Type B pancreatic cell (in vitro differentiated cells): ENCODE data around the gene CEP95. TPM values are rescaled to one million over a fixed set of nuclear protein-coding genes. Genes with fewer than 3 reads are reported as not detected.

Experiments
- DNase-seq: peaks from one replicate; pipeline ENCODE4 v3.0.0; 2021; ENCODE audit warnings: mixed read lengths; ENCODE audit not compliant: unreplicated experiment; ENCODE audit errors: extremely low spot score
- H3K27ac Mint-ChIP-seq: 2 replicates; pipeline ENCODE4 v1.8.0; 2021; ENCODE audit warnings: mild to moderate bottlenecking, mixed read lengths
- H3K27me3 Mint-ChIP-seq: 2 replicates; pipeline ENCODE4 v1.8.0; 2021; ENCODE audit warnings: mixed read lengths
- H3K36me3 Mint-ChIP-seq: 2 replicates; pipeline ENCODE4 v1.8.0; 2021; ENCODE audit warnings: mixed read lengths
- H3K4me1 Mint-ChIP-seq: one replicate; pipeline ENCODE4 v1.8.0; 2021; ENCODE audit warnings: mixed read lengths; ENCODE audit not compliant: unreplicated experiment
- H3K4me3 Mint-ChIP-seq: 2 replicates; pipeline ENCODE4 v1.8.0; 2021; ENCODE audit warnings: mild to moderate bottlenecking, mixed read lengths
- H3K9me3 Mint-ChIP-seq: 2 replicates; pipeline ENCODE4 v1.8.0; 2021; ENCODE audit warnings: mixed read lengths
- total RNA-seq: library from RNA; stranded (reverse); gene quantifications from 2 replicates; pipeline ENCODE4 v1.2.1, GENCODE V29; 2021; ENCODE audit warnings: low replicate concordance
- TF ChIP-seq, protein P1 (sequence below): fragments of 200-600 bp; sonication (generic); conservative IDR thresholded peaks from 2 replicates; pipeline ENCODE4 v1.5.0; 2021; ENCODE audit warnings: antibody characterized with exemption, mild to moderate bottlenecking

CEP95 gene
- total RNA-seq, 1 donor from 2014 or later, result 76.2 TPM

DNA sequence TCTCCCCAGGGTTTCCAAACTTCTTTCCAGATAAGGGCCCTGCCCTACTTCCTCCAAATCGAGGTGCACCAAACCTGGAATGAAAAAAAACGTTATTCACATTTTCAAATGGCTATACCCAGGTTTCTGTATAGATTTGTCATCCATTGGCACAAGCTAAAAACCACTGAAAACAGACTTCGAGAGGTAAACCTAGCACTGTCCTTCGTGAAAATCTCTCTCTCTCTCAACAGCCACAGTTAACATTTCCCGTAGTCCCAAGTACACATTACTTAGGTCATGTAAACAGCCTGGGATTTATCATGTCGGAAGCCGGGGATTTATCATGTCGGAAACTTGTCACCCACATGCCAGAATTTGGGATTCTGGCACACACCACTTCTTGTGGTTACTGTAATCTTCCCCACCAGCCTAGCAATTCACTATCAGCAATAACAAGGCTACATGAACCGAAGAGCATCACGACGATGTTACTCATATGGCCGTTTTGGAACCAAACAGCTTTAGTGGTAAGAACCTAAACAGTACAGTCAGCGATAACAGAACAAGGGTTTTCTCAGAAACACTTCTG lies 1.9 kb upstream of the CEP95 start:
- Mint-ChIP-seq H3K4me1 (peaks cover 40% of the 10 kb centered on the region), H3K36me3 (peaks cover 67% of the 10 kb centered on the region), H3K27me3 (peaks cover 12% of the 10 kb centered on the region), H3K27ac (peak overlapping the region; percentile 100), H3K4me3 (peak overlapping the region; percentile 98), H3K9me3 (no peaks in the 10 kb centered on the region)
- DNase-seq, result no peak
- TF ChIP-seq, protein P1, sequence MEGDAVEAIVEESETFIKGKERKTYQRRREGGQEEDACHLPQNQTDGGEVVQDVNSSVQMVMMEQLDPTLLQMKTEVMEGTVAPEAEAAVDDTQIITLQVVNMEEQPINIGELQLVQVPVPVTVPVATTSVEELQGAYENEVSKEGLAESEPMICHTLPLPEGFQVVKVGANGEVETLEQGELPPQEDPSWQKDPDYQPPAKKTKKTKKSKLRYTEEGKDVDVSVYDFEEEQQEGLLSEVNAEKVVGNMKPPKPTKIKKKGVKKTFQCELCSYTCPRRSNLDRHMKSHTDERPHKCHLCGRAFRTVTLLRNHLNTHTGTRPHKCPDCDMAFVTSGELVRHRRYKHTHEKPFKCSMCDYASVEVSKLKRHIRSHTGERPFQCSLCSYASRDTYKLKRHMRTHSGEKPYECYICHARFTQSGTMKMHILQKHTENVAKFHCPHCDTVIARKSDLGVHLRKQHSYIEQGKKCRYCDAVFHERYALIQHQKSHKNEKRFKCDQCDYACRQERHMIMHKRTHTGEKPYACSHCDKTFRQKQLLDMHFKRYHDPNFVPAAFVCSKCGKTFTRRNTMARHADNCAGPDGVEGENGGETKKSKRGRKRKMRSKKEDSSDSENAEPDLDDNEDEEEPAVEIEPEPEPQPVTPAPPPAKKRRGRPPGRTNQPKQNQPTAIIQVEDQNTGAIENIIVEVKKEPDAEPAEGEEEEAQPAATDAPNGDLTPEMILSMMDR, result no peak

DNA sequence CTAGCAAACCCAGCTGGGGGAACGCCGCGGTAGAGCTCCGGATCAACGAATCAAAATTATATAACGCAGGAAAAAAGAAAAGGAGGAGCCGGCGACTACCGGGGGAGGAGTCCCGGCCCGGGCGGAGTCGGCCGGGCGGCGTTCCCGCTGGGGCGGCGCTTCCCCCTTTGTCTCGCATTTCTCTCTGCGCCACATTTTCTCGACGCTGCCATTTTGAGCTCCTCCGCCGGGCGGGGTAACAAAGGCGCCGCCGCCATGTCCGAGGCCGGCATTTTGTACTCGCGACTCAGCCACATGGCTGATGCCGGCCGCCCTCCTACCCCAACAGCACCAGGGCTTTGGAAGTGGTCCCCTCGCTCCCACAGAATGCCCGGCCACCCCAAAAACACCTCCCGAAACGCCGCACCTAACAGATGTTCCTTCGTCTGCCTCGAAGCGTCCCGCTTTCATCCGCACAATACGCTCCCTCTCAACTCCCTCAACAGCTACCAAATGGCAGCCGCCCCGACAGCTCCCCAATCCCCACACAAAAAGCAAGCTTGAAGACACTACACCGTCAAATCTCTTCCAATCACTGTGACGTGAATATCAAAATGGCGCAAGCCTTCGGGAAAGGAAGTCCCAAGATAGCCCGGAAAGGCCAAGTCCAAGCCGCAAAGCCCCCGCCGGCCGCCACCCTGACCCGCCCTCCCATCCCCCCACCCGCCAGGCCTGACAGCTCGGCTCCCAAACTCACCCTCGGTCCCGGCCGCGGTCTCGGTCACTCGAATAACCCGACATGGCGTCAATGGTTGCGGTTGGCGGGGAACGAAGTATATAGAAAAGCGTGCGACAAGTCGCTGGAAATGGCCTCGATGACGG lies 1.2 kb upstream of the CEP95 start:
- H3K4me1 Mint-ChIP-seq, result peaks cover 33% of the 10 kb centered on the region
- no peaks in the 10 kb centered on the region for H3K9me3 Mint-ChIP-seq
- H3K27ac Mint-ChIP-seq, result peak overlapping the region; percentile 100
- peaks cover 65% of the 10 kb centered on the region for H3K36me3 Mint-ChIP-seq
- peak overlapping the region; percentile 98 for H3K4me3 Mint-ChIP-seq
- peak; percentile 87 for DNase-seq
- TF ChIP-seq, protein P1, result no peak
- peaks cover 12% of the 10 kb centered on the region for H3K27me3 Mint-ChIP-seq

DNA sequence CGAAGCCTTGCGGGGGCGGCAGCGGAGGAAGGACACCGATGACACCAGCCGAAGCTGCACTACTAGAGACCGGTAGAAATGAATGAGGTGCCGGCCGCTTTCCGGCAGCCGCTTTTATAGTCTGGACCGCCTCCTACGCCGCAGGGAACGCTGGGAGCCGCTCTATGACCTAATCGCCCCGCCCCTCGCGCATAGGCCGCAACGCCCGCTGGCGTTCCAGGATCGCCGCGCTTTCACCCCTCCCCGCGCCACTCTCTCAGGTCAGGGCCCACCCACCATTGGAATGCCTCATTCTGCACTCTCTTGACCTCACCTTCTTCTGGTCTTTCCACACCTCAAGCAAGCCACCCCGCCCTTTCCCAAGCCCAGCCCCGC lies 589 bp upstream of the CEP95 start, which contains the start of gene DDX5:
Gene DDX5 (minus strand): TSS at position 89 of the 375 bp plus-strand sequence. CDS start 170 bp downstream, outside the sequence.
- Mint-ChIP-seq H3K27me3 (peaks cover 12% of the 10 kb centered on the region), H3K4me3 (peak within 1 kb of the TSS; percentile 98), H3K4me1 (peaks cover 30% of the 10 kb centered on the region), H3K9me3 (no peaks in the 10 kb centered on the region), H3K27ac (peak within 1 kb of the TSS; percentile 100), H3K36me3 (peaks cover 63% of the 10 kb centered on the region)
- TF ChIP-seq, protein P1, result no peak
- peak; percentile 98 for DNase-seq

DNA sequence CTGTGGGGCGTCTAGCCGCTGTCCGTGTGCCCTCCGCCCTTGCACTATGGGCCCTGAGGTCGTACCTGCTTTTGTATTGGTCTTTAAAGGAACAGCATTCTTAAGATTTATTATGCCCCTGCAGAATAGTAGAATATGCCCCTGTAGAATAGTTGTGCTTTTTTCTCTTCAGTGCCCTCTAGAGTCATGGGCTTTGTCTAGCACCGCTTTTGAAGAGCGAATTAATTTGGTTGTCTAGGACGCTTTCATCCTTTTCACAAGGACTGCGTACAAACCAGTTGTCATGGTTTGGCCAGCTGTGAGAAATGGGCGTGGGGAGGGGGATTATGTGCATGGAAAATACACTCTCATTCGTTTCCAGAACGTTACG lies 621 bp downstream of the CEP95 start:
- TF ChIP-seq, protein P1, result peak; percentile 54
- Mint-ChIP-seq H3K4me3 (peak overlapping the region; percentile 98), H3K27ac (peak overlapping the region; percentile 100), H3K4me1 (peaks cover 18% of the 10 kb centered on the region), H3K36me3 (peaks cover 60% of the 10 kb centered on the region), H3K9me3 (no peaks in the 10 kb centered on the region), H3K27me3 (peaks cover 12% of the 10 kb centered on the region)
- DNase-seq, result no peak

DNA sequence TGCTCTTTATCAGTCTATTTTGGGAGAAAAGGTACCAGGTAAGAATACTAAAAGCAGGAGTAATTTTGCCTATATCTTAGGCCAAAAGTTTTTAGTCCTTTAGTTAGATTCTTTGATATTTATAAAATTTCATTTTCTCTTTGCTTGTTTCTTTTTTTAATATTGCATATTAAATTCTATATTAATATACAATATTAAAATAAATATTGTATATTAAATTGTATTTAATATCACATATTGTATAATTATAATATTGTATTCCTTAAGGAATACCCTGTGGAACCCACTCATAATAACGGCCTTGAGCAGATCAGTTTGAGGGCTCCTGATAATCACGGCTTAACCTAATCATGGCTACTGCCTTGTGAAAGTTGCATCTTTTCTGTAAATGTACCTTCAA lies 1.9 kb downstream of the CEP95 start:
- TF ChIP-seq, protein P1, result no peak
- Mint-ChIP-seq H3K27ac (no peak overlapping the region), H3K9me3 (no peaks in the 10 kb centered on the region), H3K4me1 (peaks cover 17% of the 10 kb centered on the region), H3K27me3 (peaks cover 12% of the 10 kb centered on the region), H3K4me3 (peak overlapping the region; percentile 98), H3K36me3 (peaks cover 53% of the 10 kb centered on the region)
- DNase-seq, result no peak
